CD4-positive, alpha-beta T cell treated with Interleukin-2 at 100 ng/mL for 4 hours (primary cell): ENCODE measurements around the gene FBXO10.
"Not testable (repeated sequence)": the region's sequence is repeated elsewhere in the genome, so short reads cannot be mapped to it uniquely, and the experiment has no call there.

ENCODE experiments used
- DNase-seq: peaks from one replicate; pipeline ENCODE4 v3.0.0-alpha.2; 2020; ENCODE audit warnings: low spot score

The FBXO10 gene

DNA sequence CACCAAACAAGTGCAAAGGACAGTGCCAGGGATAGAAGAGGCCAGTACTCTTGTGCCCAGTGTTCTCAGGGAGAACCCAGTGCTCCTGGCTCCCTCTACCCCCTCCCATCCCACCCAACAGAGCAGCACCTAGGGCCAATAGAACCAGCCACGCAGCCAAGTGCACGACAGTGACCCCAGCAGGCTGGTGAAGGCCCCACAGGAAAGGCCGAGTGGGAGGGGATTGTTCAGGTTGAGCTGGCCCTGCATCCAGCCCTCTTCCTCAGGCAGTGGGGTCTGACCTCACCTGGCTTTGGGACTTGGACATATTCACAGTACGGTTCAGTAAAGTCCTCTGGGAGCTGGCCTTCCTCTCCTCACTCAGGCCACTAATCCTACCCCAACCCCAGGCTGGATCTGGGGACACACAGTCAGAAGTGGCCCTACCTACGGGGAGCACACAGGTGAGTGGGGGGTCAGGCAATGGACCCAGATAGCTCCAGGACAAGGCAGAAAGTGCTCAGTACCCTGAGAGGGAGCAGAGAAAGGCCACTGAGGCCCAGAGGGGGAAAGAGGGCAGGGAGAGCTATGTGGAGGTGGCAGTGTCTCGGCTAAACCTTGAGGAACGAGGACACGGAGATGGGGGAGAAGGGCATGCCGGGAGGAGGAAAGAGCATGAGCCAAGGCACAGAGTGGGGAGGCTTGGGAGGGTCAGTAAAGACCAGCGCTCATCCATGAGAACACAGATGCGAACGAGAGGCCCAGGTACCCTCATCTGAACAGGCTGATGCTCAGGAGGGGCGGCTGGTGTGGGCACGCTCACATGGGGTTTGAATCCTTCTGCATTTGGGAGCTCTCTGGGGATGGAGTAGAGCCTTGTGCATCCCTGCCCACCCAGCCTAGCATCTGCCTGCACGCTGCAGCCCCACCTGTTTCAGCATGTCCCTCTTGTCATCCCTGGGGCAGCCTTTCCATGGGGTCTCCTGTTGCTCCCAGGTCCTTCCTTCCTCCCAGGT is 64.9 kb downstream of the FBXO10 start:
- DNase-seq, result no peak

DNA sequence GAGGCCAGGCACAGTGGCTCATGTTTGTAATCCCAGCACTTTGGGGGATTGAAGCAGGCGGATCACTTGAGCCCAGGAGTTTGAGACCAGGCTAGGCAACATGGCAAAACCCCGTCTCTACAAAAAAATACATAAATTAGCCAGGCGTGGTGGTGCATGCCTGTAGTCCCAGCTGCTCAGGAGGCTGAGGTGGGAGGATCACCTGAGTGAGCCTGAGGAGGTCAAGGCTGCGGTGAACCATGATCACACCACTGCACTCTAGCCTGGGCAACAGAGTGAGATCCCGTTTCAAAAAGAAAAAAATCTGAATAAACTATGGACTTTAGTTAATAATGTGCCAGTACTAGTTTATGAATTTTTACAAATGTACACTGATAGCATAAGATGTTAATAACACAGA is 66.1 kb downstream of the FBXO10 start:
- not testable (repeated sequence) for DNase-seq

DNA sequence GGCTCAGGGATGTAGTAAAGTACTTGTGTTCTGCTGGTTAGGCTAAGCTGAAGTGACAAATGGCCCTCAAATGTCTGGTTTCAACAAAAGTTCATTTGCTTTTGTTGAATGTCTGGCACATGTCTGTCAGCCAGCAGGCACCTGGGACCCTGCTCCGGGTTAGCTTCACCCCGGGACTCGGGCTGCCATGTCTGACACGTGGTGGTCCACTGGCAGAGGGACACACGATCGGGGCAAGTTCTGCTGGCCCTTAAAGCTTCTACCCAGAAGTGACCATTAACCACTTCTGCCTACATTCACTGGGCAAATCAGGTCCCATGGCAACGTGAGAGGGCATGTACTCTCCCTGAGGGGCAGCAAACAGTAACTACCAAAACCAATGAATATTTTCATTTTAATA is 66.6 kb downstream of the FBXO10 start:
- DNase-seq, result no peak

DNA sequence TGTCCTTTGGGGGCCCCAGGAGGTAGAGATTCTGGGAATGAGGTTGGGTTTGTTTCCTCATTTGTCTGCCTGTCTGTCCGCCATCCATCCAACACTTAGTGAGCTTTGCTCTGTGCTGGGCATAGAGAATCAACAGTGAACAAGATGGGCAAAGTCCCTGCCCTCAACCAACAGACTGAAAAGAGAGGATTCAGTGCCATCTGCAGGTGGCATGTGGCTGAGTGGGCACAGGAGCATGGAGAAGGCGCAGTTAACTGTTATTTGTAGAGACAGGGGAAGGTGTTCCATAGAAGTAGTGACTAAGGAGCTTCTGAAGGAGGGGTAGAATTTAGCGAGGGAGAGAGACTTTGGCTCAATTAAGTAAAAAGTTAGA is 67.4 kb downstream of the FBXO10 start:
- peak; percentile 12 for DNase-seq

DNA sequence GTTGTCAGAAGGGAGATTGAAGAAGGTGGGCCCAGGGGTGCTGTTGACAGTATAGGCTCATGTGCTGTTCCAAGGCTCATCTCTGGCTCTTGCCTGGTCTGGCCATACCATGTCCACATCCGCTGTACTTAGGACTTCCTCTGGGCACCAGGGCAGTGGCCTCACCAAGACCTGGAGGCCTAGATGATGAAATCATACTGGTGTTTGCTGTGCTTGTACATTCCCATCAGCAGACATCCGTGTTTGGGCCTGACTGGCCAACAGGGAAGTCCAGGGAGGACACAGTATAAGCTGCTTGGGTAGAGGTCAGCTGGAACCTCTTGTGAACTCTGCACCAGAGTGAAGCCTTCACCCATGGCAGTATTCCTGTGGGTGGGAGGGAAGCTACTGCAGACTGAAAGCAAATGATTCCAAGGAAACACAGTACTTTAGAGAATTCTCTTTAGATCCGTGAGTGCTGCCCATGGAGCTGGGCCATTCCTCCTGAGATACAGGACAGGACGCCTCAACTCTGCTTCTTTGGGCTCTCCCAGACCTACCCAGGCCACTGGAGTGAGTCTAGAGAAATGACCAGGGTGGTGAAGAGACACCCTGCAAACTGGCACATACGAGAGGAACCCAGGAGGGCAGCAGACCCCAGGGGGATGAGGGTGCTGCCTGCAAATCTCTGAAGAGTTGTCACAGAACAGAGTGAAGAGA is 67.9 kb downstream of the FBXO10 start:
- no peak for DNase-seq

DNA sequence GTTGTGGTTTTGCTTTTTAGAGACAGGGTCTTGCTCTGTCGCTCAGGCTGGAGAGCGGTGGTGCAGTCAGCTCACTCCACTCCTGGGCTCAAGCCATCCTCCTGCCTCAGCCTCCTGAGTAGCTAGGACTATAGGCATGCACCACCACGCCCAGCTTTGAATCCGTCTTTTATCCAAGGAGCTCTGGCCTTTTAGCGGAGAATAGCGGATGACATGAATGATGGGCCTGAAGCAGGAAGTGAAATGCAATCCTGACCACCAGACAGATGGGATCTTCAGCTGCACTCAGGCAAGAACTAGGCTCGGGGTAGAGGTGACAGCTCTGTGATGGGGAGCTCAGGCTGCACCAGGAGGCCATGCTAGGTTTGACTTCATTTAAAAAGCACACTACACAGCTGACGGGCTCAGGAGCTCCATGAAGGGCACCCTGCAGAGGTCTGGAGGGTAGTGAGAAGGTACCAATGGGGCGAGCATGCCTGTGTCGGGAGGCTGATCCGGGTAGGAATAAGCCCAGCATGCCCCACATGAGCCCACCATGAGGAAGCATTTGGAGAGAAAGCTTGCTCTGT is 68.5 kb downstream of the FBXO10 start:
- no peak for DNase-seq

DNA sequence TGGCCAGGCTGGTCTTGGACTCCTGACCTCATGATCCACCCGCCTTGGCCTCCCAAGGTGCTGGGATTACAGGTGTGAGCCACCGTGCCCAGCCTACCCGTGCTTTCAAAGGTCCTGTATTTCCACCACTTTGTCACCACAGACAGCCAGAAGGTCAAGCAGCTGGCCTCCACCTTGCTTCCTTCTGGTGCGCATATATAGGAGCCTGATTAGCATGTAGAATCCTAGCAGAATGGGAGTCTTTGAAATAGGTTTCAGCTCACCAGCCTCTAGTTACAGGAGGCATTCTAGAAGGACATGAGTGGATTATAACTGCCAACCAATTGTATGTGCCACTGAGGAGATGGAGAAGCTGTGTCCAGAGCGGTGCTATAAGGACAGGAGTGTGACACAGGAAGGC is 71.6 kb downstream of the FBXO10 start:
- no peak for DNase-seq

DNA sequence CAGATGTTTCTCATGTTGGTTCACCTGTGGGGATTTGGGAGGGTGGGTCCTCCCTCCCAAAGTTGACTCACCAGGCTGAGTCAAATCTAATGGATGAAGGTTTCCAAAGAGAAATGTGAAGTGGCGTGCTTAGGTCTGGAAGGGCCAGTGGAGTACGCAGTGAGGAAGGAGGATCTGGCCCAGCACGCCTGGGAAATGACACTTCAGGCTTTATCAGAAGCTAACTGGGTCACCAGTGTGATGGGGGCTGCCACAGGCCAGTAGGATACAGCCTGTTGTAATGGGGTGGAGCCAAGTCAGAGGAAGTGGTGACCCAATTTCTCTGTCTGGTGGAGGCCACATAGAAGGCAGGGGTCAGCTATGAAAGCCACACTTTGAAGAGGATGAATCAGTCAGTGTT is 72.4 kb downstream of the FBXO10 start:
- peak; percentile 58 for DNase-seq

DNA sequence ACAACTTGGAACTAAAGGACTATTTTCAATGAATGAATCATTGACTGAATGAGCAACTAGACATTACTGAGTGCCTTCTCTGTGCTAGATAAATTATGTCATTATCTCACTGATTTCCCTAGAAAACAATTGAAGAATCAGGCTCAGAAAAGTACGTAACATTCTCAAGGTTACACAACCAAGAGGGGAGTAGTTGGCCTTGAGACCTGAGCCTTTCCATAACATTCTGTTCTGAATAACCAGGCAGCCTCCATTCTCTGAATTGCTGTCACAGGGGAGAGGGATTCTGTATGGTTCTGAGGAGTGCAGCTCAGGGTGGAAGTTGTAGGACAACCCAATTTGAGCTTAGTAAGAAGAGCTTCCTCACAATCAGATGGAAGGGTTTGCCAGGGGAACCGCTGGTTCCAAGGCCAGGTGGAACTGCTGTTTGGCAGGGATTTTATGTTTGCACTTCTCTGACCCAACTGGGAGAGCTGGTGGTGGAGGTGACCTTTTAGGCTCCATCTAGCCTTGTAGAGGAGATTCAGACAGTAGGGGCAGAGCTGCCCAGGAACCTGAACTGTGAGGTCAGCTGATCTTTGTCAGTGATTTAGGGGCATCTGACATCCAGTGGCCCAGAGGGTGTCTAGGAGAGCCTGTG is 74.1 kb downstream of the FBXO10 start:
- DNase-seq, result no peak

DNA sequence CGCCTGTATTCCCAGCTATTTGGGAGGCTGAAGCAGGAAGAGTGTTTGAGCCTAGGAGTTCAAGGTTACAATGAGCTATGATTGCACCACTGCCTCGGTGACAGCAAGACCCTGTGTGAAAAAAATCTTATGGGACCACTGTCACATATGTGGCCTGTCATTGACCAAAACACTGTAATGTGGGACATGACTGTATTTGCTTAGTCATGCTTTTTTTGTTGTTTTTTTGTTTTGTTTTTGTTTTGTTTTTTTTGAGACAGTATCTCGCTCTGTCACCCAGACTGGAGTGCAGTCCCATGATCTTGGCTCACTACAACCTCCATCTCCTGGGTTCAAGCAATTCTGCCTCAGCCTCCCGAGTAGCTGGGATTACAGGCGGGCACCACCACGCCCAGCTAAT is 76.9 kb downstream of the FBXO10 start:
- DNase-seq, result no peak

DNA sequence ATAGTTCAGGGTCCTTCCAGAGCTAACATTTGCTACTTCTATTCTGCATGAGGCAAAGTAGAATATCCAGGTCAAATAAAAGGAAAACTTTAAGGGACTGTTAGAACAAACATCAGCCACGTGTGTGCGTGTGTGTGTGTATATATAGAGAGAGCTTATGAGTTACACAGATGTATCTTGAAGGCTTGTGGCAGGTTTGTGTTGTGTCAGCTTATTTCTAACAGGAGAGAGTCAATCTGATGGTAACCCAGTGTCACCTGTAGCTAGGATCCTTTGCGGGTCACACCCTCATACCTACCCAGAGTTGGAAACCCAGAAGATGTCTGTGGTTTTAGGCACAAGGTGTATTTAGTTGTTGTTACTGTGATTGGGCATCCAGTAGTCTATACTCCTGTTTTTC is 77.7 kb downstream of the FBXO10 start:
- no peak for DNase-seq

DNA sequence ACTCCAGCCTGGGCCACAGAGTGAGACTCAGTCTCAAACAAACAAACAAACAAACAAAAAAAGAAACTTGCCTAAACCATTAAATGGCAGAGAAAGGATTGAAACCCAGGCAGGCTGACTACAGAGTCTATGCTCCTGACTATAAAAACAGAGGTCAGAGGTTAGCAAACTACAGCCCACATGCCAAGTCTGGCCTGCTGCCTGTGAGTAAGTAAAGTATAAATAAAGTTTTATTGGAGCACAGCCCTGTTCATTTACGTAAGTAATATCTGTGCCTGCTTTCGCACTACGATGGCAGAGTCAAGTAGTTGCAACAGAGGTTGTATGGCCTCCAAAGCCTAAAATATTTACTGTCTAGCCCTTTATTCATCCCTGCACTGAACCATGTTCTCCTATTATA is 78.9 kb downstream of the FBXO10 start:
- no peak for DNase-seq

DNA sequence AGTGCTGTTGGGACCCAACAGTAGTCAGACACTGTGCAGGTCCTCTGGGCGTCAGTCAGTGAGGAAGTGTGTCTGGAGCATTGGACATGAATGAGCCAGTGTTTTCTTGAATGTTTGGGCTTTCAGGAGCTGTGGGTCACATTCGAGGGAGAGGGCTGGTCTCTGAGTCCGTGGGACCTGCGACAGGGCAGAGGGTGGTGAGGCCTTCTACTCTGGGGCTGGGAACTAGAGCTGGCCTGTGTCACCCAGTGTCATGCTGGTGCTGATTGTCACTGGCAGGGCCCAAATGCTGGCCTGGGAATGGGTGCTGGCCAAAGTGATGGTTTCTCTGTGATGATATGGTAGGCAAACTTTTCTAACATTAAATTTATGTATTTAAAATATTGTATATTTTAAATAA is 80.2 kb downstream of the FBXO10 start:
- no peak for DNase-seq

DNA sequence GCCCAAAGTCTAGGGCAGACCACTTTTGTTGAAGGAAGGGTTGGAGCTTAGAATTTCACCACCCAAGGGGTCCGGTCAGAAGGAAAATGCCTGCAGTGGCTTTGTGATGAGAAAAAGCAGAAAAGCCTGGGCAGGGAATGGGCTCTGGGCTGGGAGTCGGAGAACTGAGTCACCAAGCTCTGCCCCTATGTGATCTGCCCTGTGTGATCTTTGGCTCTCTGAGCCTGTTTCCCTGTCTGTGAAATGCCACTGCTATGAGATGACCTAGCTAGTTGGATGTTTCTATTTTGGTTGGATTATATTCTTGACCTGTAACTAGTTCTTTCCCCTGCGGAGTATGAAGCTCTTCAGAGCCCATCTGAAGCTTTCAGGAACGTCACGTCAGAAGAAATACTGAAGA is 80.6 kb downstream of the FBXO10 start:
- no peak for DNase-seq

DNA sequence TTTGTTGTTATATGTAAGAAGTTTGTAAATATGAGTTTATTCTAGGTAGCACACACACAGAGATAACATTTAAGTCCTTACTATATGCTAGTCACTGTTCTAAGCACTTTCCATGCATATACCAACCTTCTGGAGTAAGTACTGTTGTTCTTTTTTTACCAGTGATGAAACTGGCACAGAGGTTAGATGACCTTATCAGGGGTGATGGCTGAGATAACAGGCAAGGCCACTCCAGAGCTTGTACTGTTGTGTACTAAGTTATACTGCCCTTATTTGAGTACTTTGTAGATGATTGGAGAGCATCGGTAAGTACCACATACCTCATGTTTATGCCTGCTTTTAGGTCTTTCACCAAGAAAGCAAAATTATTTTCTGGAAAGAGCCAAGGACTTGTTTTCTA is 84.2 kb downstream of the FBXO10 start:
- DNase-seq, result no peak

DNA sequence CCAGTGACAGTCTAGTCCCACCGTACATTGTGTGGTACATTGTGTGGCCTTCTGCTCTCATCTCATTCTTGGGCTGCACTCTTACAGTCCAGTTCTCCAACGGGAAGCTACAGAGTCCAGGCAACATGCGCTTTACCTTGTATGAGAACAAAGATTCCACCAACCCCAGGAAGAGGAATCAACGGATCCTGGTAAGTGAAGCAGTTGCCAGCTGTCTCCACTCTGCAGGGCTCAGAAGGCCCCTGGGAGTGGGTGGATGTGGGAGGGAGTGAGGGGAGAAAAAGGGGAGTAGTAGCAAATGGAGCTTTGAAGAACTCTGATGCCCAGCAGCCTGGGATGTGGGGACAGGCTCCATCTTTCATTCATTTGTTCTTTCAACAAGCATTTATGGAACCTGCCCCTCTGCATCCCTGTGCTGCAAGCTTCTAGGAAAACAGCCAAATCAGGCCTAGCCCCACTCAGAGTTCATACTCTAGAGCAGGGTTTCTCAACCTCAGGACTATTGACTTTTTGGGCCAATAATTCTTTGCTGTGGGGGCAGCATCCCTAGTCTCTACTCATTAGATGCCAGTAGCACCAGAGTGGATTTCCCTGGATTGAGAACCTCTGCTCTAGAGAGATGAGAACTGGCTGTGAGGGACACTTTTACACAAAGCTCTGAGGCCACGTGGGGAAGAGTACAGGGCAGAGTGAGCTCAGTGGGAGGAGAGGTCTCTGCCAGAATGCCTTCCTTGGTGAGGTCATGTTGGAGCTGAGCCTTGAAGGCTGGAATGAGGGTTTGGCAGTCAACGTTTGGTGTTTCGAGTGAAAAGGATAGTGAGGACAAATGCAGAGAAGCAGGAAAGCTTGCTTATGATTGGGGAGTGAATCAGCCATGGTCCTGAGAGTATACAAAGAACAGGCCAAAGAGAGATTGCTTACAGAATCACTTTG is 89.3 kb downstream of the FBXO10 start:
- no peak for DNase-seq

DNA sequence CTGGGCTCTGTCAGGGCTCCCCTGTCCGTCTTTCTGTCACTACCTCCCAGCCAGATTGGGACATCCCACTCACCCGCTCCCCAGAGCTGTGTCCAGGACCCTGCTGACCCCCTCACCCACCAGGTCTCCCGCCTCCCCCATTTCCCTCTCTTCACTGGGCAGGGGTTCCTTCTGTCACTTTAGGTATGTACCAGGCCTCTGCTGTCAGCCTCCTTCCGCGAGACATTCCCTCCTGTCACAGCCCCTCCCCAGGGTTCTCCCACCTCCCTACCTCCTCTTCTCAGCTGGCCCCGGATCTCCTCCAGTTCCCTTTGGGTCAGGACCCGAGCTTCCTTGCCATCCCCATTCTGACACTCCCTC is 89.9 kb downstream of the FBXO10 start:
- no peak for DNase-seq

DNA sequence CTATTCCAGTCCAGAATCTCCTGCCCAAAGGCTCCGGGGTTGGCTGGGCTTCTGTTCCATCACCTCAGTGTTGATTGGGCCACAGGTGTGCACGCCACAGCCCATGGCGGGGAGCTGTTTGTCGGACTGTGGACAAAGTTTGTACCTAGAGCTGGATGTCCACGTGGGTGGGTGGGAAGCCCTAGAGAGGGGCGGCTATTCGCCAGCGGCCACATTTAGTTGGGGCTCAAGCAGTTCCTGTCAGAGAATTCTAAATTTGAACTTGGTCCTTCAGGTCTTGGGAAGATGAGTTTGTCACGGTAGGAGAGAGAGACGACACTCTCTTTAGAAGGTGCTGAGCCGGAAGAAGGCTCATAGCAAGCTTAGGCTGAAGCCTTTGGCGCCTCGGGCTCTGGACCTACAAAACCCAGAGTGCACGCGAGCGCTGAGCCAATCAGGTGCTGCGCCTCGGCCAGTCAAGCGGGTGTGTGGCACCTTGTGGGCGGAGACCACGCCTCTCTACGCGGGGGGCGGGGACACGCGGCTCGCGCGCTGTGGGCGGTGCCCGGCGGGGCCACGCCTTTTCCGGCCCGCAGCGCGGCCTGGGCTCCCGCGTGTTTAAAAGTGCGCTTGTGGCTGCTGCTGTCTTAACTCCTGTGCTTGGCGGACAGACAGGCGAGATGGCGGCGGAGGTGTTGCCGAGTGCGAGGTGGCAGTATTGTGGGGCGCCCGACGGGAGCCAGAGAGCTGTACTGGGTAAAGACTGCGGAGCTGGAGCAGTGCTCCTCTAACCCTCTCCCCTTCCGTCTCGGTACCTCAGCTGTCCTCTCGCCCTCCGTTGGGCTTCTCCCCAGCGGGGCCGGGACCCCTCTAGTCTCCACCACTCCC is 90.6 kb downstream of the FBXO10 start, which contains the start of gene POLR1E:
POLR1E (plus strand) TSS at position 560 of the 867 bp plus-strand sequence; CDS start at position 660, 100 bp downstream.
- DNase-seq, result peak; percentile 96

DNA sequence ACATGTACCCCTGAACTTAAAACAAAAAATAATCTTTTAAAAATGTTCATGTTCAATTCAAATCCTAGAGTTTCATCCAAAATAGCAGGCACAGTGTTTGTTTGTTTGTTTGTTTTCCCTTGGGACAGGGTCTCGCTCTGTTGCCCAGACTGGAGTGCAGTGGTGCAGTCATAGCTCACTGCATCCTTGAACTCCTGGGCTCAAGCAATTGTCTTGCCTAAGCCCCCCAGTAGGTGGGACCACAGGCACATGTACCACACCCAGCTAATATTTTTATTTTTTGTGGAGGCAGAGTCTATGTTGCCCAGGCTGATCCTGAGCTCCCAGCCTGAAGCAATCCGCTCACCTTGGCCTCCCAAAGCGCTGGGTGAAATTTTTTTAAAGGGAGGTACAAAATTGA is 95.4 kb downstream of the FBXO10 start:
- no peak for DNase-seq

DNA sequence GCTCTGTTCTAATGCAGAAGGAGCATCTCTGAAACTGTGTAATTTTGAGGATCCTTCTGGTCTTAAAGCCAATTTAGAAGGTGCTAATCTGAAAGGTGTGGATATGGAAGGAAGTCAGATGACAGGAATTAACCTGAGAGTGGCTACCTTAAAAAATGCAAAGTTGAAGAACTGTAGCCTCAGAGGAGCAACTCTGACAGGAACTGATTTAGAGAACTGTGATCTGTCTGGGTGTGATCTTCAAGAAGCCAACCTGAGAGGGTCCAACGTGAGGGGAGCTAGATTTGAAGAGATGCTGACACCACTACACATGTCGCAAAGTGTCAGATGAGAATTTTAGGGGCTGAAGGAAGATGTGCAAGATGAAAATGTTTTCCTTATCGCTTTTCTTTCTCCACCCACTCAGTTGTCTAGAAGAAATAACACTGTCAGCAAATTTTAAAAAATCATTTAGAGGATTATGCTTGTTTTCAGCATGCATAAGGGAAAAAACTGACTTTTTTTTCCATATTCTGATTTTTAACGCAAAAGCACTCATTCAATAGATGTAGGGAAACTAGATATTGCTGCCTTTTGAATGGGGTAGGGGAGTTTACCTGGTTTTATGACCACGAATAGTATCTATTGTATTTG is 98.1 kb downstream of the FBXO10 start:
- DNase-seq, result not testable (repeated sequence)
